ENCODE results near the gene CSNK2B.

DNA sequence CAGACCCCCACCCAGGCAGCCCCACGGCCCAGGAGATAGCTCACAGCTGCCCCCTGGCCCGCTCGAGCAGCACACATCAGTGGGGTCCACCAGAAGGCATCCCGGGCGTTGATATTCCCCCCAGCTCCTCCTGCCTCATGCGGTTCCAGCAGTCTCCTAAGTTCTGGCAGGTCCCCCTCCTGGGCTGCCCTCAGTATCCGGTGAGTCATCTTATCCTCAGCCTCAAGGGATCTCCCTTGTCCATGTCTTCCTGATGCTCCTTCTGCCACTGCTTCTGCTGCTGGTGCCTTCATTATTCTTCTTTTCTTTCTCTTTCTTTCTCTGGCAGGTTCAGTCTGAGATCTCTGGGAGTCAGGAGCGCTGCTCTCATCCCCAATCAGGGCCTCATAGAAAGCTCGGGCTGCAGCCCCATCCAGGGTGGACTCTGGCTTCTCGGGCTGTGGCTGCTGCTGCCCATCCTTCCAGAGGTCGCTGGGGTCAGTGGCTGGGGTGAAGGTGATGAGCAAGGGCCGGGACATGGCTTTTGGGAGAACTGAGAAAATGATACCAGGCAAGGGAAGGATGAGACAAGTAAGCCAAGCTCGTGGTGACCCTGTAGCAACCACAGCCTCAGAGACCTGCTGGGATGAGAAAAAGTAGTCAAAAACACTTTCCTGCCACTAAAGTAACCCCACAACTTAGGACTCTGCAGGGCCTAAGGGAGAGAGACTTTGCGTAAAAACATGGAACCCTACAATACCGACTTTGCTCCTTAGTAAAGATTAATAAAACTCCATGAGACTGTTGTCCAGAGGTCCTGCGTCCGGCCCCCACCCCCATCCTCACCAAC is 1.7 kb upstream of the CSNK2B start:
- TF ChIP-seq POLR2AphosphoS5 (IDR thresholded peaks at IDR 0.05; ENCODE audit: low read depth, low read length) (no peak), POLR2A (IDR thresholded peaks at IDR 0.05; ENCODE audit: low read depth, low read length) (no peak), TAF1 (IDR thresholded peaks at IDR 0.05; ENCODE audit: borderline replicate concordance, low read depth, low read length) (no peak)

Measured in GM12892 (cell line).